ENCODE results near the gene SLC1A6. TPM values are rescaled to one million over a fixed set of nuclear protein-coding genes. Genes with fewer than 3 reads are reported as not detected.
"Not testable (repeated sequence)": the region's sequence is repeated elsewhere in the genome, so short reads cannot be mapped to it uniquely, and the experiment has no call there.

SLC1A6 gene
- total and polyA plus RNA-seq, 2 donors (not counting 1 experiment from before 2014, with no cell fraction given): not detected

DNA sequence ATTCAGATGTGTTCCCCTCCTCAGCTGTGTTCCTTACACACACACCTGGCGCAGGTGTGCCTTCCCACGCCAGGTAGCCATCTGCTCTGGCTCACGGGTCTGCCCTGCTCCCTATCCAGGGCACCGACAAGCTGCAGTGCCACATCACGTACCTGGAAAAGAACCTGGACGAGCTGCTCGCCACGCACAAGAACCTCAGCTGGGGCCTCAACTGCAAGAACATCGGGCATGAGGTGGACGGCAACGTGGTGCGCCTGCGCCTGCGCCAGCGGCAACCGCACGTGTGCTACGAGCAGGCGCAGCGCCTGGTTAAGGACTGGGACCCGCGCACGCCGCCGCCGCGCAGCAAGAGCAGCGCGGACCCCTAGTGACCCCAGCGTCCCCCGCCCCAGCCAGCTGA lies 43.1 kb upstream of the SLC1A6 start:
- H3K36me3 ChIP-seq (ENCODE audit: control insufficient read depth, insufficient read depth, low read length): no peaks in the 10 kb centered on the region
- H3K27me3 ChIP-seq (ENCODE audit: control insufficient read depth, insufficient read depth, low read length): no peaks in the 10 kb centered on the region
- H3K9ac ChIP-seq (ENCODE audit: insufficient read depth, low read length): no peak overlapping the region
- no peaks in the 10 kb centered on the region for H4K20me1 ChIP-seq (ENCODE audit: control insufficient read depth, extremely low read depth, insufficient read depth, low read length)
- TF ChIP-seq, protein P1, sequence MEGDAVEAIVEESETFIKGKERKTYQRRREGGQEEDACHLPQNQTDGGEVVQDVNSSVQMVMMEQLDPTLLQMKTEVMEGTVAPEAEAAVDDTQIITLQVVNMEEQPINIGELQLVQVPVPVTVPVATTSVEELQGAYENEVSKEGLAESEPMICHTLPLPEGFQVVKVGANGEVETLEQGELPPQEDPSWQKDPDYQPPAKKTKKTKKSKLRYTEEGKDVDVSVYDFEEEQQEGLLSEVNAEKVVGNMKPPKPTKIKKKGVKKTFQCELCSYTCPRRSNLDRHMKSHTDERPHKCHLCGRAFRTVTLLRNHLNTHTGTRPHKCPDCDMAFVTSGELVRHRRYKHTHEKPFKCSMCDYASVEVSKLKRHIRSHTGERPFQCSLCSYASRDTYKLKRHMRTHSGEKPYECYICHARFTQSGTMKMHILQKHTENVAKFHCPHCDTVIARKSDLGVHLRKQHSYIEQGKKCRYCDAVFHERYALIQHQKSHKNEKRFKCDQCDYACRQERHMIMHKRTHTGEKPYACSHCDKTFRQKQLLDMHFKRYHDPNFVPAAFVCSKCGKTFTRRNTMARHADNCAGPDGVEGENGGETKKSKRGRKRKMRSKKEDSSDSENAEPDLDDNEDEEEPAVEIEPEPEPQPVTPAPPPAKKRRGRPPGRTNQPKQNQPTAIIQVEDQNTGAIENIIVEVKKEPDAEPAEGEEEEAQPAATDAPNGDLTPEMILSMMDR (conservative IDR thresholded peaks at IDR 0.05 in 1 of 2, IDR thresholded peaks at IDR 0.05 in 1 of 2; ENCODE audit: low read depth in 1 of 2, low read length in 2 of 2): no peak
- TF ChIP-seq EZH2 (IDR thresholded peaks at IDR 0.05; ENCODE audit: low read length, missing control alignments): no peak
- no peak overlapping the region for H3K4me3 ChIP-seq (replicated peaks in 1 of 4; ENCODE audit: control extremely low read depth in 1 of 4, insufficient read depth in 1 of 4, low read depth in 3 of 4, low read length in 4 of 4)
- no peak overlapping the region for H2AFZ ChIP-seq (ENCODE audit: low read length)
- H3K27ac ChIP-seq (ENCODE audit: insufficient read depth, low read length): no peak overlapping the region
- DNase-seq (ENCODE audit: low read depth in 2 of 2): no peak
- no peak overlapping the region for H3K4me2 ChIP-seq (ENCODE audit: extremely low read depth, insufficient read depth, low read length)
- H3K79me2 ChIP-seq (ENCODE audit: control insufficient read depth, insufficient read depth, low read length): no peaks in the 10 kb centered on the region
- no peaks in the 10 kb centered on the region for H3K9me3 ChIP-seq (ENCODE audit: control insufficient read depth, insufficient read depth, low read depth, low read length)
- H3K4me1 ChIP-seq (ENCODE audit: control insufficient read depth, extremely low read depth, insufficient read depth, low read length): no peaks in the 10 kb centered on the region

DNA sequence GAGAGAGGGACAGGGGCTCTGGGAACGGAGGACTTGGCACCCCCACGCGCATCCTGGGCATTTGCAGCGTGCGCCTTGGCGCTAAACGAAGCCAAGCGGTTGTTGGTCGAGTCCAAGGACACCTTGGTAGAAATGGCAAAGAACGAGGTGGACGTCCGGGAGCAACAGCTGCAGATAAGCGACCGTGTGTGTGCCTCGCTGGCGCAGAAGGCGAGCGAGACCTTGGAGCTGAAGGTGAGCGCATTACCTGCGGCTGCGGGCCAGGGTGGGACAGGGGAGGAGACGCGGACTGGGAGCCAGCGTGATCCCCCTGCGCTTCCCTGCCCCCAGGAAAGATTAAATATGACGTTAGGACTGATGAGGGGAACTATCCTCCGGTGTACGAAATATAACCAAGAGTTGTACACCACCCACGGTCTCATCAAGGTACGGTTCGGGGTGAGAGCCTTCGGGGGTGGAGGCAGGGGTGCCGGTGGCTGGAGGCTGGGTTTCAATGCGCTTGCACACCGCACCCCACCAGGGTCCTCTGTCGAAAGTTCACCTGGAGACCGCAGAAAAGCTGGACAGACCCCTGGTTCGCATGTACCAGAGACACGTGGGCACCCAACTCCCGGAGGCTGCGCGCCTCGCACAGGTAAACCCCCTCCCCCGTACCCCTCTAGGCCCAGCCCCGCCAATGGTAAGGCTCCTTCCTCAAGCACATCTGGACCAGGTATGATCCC lies 41.8 kb upstream of the SLC1A6 start:
- no peak for TF ChIP-seq EZH2 (IDR thresholded peaks at IDR 0.05; ENCODE audit: low read length, missing control alignments)
- TF ChIP-seq, protein P1 (conservative IDR thresholded peaks at IDR 0.05 in 1 of 2, IDR thresholded peaks at IDR 0.05 in 1 of 2; ENCODE audit: low read depth in 1 of 2, low read length in 2 of 2): no peak

DNA sequence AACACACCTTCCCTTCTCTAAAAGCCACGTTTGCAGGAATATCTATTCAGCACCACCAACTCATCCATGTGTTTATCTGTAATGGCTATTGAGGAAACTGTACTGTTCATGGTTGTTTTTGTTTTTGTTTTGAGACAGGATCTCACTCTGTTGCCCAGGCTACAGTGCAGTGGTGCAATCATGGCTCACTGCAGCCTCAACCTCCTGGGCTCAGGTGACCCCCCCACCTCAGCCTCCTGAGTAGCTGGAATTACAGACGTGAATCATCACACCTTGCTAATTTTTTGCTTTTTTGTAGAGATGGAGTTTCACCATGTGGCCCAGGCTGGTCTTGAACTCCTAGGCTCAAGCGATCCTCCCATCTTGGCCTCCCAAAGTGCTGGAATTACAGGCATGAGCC lies 39.2 kb upstream of the SLC1A6 start:
- DNase-seq (ENCODE audit: low read depth in 2 of 2); H3K9ac ChIP-seq (ENCODE audit: insufficient read depth, low read length); H4K20me1 ChIP-seq (ENCODE audit: control insufficient read depth, extremely low read depth, insufficient read depth, low read length); H3K9me3 ChIP-seq (ENCODE audit: control insufficient read depth, insufficient read depth, low read depth, low read length); H3K4me1 ChIP-seq (ENCODE audit: control insufficient read depth, extremely low read depth, insufficient read depth, low read length); H3K27ac ChIP-seq (ENCODE audit: insufficient read depth, low read length); H3K36me3 ChIP-seq (ENCODE audit: control insufficient read depth, insufficient read depth, low read length); H3K4me3 ChIP-seq (replicated peaks in 1 of 4; ENCODE audit: control extremely low read depth in 1 of 4, insufficient read depth in 1 of 4, low read depth in 3 of 4, low read length in 4 of 4); H2AFZ ChIP-seq (ENCODE audit: low read length); H3K4me2 ChIP-seq (ENCODE audit: extremely low read depth, insufficient read depth, low read length); H3K79me2 ChIP-seq (ENCODE audit: control insufficient read depth, insufficient read depth, low read length); H3K27me3 ChIP-seq (ENCODE audit: control insufficient read depth, insufficient read depth, low read length): not testable (repeated sequence)

More for the DNA sequence above, 41.8 kb upstream of the SLC1A6 start:
- no peak for DNase-seq (ENCODE audit: low read depth in 2 of 2)
- H3K4me2 ChIP-seq (ENCODE audit: extremely low read depth, insufficient read depth, low read length): no peak overlapping the region
- H3K36me3 ChIP-seq (ENCODE audit: control insufficient read depth, insufficient read depth, low read length): no peaks in the 10 kb centered on the region
- no peak overlapping the region for H3K9ac ChIP-seq (ENCODE audit: insufficient read depth, low read length)
- no peak overlapping the region for H3K4me3 ChIP-seq (replicated peaks in 1 of 4; ENCODE audit: control extremely low read depth in 1 of 4, insufficient read depth in 1 of 4, low read depth in 3 of 4, low read length in 4 of 4)
- H3K9me3 ChIP-seq (ENCODE audit: control insufficient read depth, insufficient read depth, low read depth, low read length): no peaks in the 10 kb centered on the region
- H3K27ac ChIP-seq (ENCODE audit: insufficient read depth, low read length): no peak overlapping the region
- H3K79me2 ChIP-seq (ENCODE audit: control insufficient read depth, insufficient read depth, low read length): no peaks in the 10 kb centered on the region
- H3K4me1 ChIP-seq (ENCODE audit: control insufficient read depth, extremely low read depth, insufficient read depth, low read length): no peaks in the 10 kb centered on the region
- no peaks in the 10 kb centered on the region for H4K20me1 ChIP-seq (ENCODE audit: control insufficient read depth, extremely low read depth, insufficient read depth, low read length)
- H3K27me3 ChIP-seq (ENCODE audit: control insufficient read depth, insufficient read depth, low read length): no peaks in the 10 kb centered on the region
- H2AFZ ChIP-seq (ENCODE audit: low read length): no peak overlapping the region
